ENCODE data around the gene MRPS18C.
"Not testable (repeated sequence)": the region's sequence is repeated elsewhere in the genome, so short reads cannot be mapped to it uniquely, and the experiment has no call there.

The MRPS18C gene

GRCh38 chr4:83496085-83496917 is 40.4 kb downstream of the MRPS18C start:
- not testable (repeated sequence) for DNase-seq (ENCODE audit: low read depth in 3 of 3, low spot score in 1 of 3)

- DNase-seq (ENCODE audit: low read depth in 3 of 3, low spot score in 1 of 3) = no peak
Observed at GRCh38 chr4:83498187-83498586, 42.3 kb downstream of the MRPS18C start.

- not testable (repeated sequence) for DNase-seq (ENCODE audit: low read depth in 3 of 3, low spot score in 1 of 3)
Observed at GRCh38 chr4:83501671-83502070, 45.8 kb downstream of the MRPS18C start.

GRCh38 chr4:83503974-83504373 is 48.1 kb downstream of the MRPS18C start:
- no peak for DNase-seq (ENCODE audit: low read depth in 3 of 3, low spot score in 1 of 3)

GRCh38 chr4:83504503-83504902 is 48.6 kb downstream of the MRPS18C start:
- no peak for DNase-seq (ENCODE audit: low read depth in 3 of 3, low spot score in 1 of 3)

- DNase-seq (ENCODE audit: low read depth in 3 of 3, low spot score in 1 of 3) = no peak
Observed at GRCh38 chr4:83504996-83505395, 49.1 kb downstream of the MRPS18C start.

- DNase-seq (ENCODE audit: low read depth in 3 of 3, low spot score in 1 of 3) = peak in 2 of 3 donors; percentile 6 to 8
Observed at GRCh38 chr4:83509156-83509585, 53.3 kb downstream of the MRPS18C start.

- DNase-seq (ENCODE audit: low read depth in 3 of 3, low spot score in 1 of 3) = no peak
Observed at GRCh38 chr4:83510442-83510841, 54.6 kb downstream of the MRPS18C start.

All from stimulated activated CD4-positive, alpha-beta T cell treated with anti-CD3 and anti-CD28 coated beads, TNF-alpha, amount 100 ng/mL, for 1 hour (primary cell).